Fibroblast of lung (primary cell): ENCODE measurements around the gene CNIH4. TPM values are rescaled to one million over a fixed set of nuclear protein-coding genes. Genes with fewer than 3 reads are reported as not detected.
A peak's percentile ranks its signal among the peaks of the same experiment; 100 is the strongest.
"Not testable (repeated sequence)": the region's sequence is repeated elsewhere in the genome, so short reads cannot be mapped to it uniquely, and the experiment has no call there.

Experiments used
- DNase-seq, 2 donors: peaks; one replicate each; pipeline versions ENCODE4 v3.0.0 to v3.0.0-alpha.2; 2010; ENCODE audit warnings: low read depth in 2 of 2
- H2AFZ ChIP-seq: 2 replicates; pipeline ENCODE4 v1.5.1; 2012; ENCODE audit warnings: low read length, control low read depth, inconsistent platforms
- H3K27ac ChIP-seq: 2 replicates; pipeline ENCODE4 v1.5.1; 2011; ENCODE audit warnings: low read length, control low read depth; ENCODE audit not compliant: insufficient read depth
- H3K27me3 ChIP-seq: 2 replicates; pipeline ENCODE4 v1.5.1; 2011; ENCODE audit warnings: mild to moderate bottlenecking, low read length; ENCODE audit not compliant: control insufficient read depth, insufficient read depth
- H3K36me3 ChIP-seq: 2 replicates; pipeline ENCODE4 v1.5.1; 2011; ENCODE audit warnings: low read length; ENCODE audit not compliant: control insufficient read depth, insufficient read depth
- H3K4me1 ChIP-seq: 2 replicates; pipeline ENCODE4 v1.5.1; 2011; ENCODE audit warnings: low read length; ENCODE audit not compliant: control insufficient read depth, insufficient read depth; ENCODE audit errors: extremely low read depth
- H3K4me2 ChIP-seq: 2 replicates; pipeline ENCODE4 v1.5.1; 2011; ENCODE audit warnings: low read length, control low read depth; ENCODE audit not compliant: insufficient read depth; ENCODE audit errors: extremely low read depth
- H3K4me3 ChIP-seq, 4 experiments: fragments of 200-600 bp in 1 of 4; sonication (generic) in 1 of 4; replicated peaks in 1 of 4; 2 replicates each; pipeline ENCODE4 v1.5.1; 2011 to 2016; ENCODE audit warnings: low read length in 4 of 4, low read depth in 3 of 4, mild to moderate bottlenecking in 3 of 4, control low read depth in 2 of 4, inconsistent platforms in 1 of 4, mixed read lengths in 1 of 4; ENCODE audit not compliant: insufficient read depth in 1 of 4; ENCODE audit errors: control extremely low read depth in 1 of 4
- H3K79me2 ChIP-seq: 2 replicates; pipeline ENCODE4 v1.5.1; 2012; ENCODE audit warnings: mild to moderate bottlenecking, low read length, inconsistent platforms; ENCODE audit not compliant: control insufficient read depth, insufficient read depth
- H3K9ac ChIP-seq: 2 replicates; pipeline ENCODE4 v1.5.1; 2011; ENCODE audit warnings: mild to moderate bottlenecking, low read length, control low read depth; ENCODE audit not compliant: insufficient read depth
- H3K9me3 ChIP-seq: 2 replicates; pipeline ENCODE4 v1.5.1; 2012; ENCODE audit warnings: low read depth, low read length; ENCODE audit not compliant: control insufficient read depth, insufficient read depth
- H4K20me1 ChIP-seq: 2 replicates; pipeline ENCODE4 v1.5.1; 2011; ENCODE audit warnings: low read length; ENCODE audit not compliant: control insufficient read depth, insufficient read depth; ENCODE audit errors: extremely low read depth
- CTCF ChIP-seq, 2 donors: IDR thresholded peaks in 1 of 2; conservative IDR thresholded peaks in 1 of 2; 1 replicate in 1 of 2; 2 replicates in 1 of 2; pipeline ENCODE4 v1.5.1; 2011 to 2012; ENCODE audit warnings: low read length in 2 of 2, control low read depth in 1 of 2, inconsistent platforms in 1 of 2, low read depth in 1 of 2, mild to moderate bottlenecking in 1 of 2
- EZH2 ChIP-seq: IDR thresholded peaks from 2 replicates; pipeline ENCODE4 v1.5.1; 2012; ENCODE audit warnings: low read length, control low read depth, mild to moderate bottlenecking; ENCODE audit errors: missing control alignments
- polyA plus RNA-seq, 2 donors: library from polyadenylated mRNA; depleted of rRNA in 1 of 2; stranded (reverse) in 1 of 2; unstranded in 1 of 2; fragments of >200 nt; gene quantifications; 2 replicates each; pipeline ENCODE4 v1.2.1, GENCODE V29; 2011 to 2012; ENCODE audit warnings: missing spikeins in 1 of 2
- total RNA-seq: library from RNA; depleted of rRNA; stranded (reverse); fragments of >200 nt; gene quantifications from 2 replicates; pipeline ENCODE4 v1.2.1, GENCODE V29; 2014

CNIH4 gene
- total and polyA plus RNA-seq, 2 donors (not counting 1 experiment from before 2014, with no cell fraction given) = 76.0 to 109 TPM

GRCh38 chr1:224338150-224338838 lies 18.4 kb upstream of the CNIH4 start:
- no peaks in the 10 kb centered on the region for H3K36me3 ChIP-seq
- DNase-seq = peak in 1 of 2 donors; percentile 1
- H3K4me1 ChIP-seq = peaks cover 6% of the 10 kb centered on the region
- H4K20me1 ChIP-seq = no peaks in the 10 kb centered on the region
- H3K4me2 ChIP-seq = no peak overlapping the region
- no peaks in the 10 kb centered on the region for H3K9me3 ChIP-seq
- H2AFZ ChIP-seq = no peak overlapping the region
- H3K27ac ChIP-seq = no peak overlapping the region
- no peak overlapping the region for H3K9ac ChIP-seq
- no peak overlapping the region for H3K4me3 ChIP-seq
- TF ChIP-seq EZH2 = no peak
- TF ChIP-seq CTCF (conservative IDR thresholded peaks at IDR 0.05 in 1 of 2, IDR thresholded peaks at IDR 0.05 in 1 of 2; ENCODE audit: low read depth in 1 of 2, low read length in 2 of 2) = no peak
- no peaks in the 10 kb centered on the region for H3K79me2 ChIP-seq
- H3K27me3 ChIP-seq = no peaks in the 10 kb centered on the region

GRCh38 chr1:224339442-224340033 lies 17.1 kb upstream of the CNIH4 start:
- Histone ChIP-seq H3K4me1 (no peaks in the 10 kb centered on the region), H3K9me3 (no peaks in the 10 kb centered on the region), H3K4me2 (no peak overlapping the region), H3K9ac (no peak overlapping the region), H4K20me1 (no peaks in the 10 kb centered on the region), H3K4me3 (no peak overlapping the region), H3K79me2 (no peaks in the 10 kb centered on the region), H3K36me3 (no peaks in the 10 kb centered on the region), H3K27ac (no peak overlapping the region), H3K27me3 (no peaks in the 10 kb centered on the region), H2AFZ (no peak overlapping the region)
- TF ChIP-seq EZH2 (no peak), CTCF (conservative IDR thresholded peaks at IDR 0.05 in 1 of 2, IDR thresholded peaks at IDR 0.05 in 1 of 2; ENCODE audit: low read depth in 1 of 2, low read length in 2 of 2) (no peak)
- DNase-seq = no peak

- H3K27ac ChIP-seq, H4K20me1 ChIP-seq, H3K36me3 ChIP-seq, H3K4me1 ChIP-seq, H3K79me2 ChIP-seq, H3K9me3 ChIP-seq, H3K27me3 ChIP-seq: not testable (repeated sequence)
- peak; percentile 3 to 19 for DNase-seq
- peak overlapping the region; percentile 43 to 65 (median 56) for H3K4me3 ChIP-seq
- H3K4me2 ChIP-seq = peak overlapping the region; percentile 93
- H2AFZ ChIP-seq = peak overlapping the region; percentile 87
- peak overlapping the region; percentile 50 for H3K9ac ChIP-seq
Measured at GRCh38 chr1:224340453-224341384, 16.0 kb upstream of the CNIH4 start.
